DMS153 treated with DMSO at 0.1 percent for 48 hours (cell line): ENCODE results near the gene CYB5R2.

Experiments used
- DNase-seq: peaks from one replicate; lab custom pipeline; 2025; ENCODE audit not compliant: unreplicated experiment; lab: John Stamatoyannopoulos, UW

CYB5R2 gene

DNA sequence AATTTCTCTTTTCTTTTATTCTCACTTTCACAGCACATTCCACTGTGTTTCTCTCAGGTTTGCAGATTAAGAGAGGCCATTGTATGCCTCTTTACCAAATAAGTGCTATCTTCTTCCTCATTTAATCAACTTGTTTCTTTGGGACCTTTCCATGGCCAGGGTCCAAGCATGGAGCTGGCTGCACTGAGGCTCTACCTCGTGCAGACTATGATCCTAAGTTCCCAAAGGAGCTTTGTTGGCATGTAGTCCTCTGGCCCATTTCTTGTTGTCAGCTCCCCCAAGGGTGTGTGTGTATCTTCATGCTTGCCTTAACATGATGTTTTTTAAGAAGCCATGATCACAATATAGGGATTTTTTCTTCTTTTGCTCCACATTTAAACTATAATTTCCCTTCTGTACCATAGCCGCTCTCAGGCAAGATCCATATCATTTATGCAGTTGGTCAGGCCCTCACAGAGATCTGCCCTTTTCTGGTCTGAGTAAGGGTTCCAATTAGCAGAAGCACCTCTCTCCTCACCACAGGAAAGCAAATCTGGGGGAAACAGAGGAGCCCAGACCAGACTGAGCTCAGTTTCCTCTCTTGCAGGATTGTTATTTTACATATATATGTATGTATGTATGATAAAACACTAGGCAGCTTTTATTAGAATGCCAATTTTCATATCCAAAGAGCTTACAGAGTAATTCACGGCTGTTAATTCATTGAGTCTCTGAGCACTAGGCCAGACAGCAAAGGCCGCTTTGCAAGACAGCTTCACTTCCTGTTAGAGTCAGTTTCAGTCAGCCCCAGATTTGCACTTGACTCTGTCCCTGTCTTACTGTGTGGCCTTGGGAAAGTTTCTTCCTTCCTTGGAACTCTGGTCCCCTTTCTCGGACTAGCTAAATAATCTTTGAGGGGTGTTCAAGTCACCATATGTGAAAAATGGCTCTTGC lies 34.3 kb downstream of the CYB5R2 start:
- no peak for DNase-seq

DNA sequence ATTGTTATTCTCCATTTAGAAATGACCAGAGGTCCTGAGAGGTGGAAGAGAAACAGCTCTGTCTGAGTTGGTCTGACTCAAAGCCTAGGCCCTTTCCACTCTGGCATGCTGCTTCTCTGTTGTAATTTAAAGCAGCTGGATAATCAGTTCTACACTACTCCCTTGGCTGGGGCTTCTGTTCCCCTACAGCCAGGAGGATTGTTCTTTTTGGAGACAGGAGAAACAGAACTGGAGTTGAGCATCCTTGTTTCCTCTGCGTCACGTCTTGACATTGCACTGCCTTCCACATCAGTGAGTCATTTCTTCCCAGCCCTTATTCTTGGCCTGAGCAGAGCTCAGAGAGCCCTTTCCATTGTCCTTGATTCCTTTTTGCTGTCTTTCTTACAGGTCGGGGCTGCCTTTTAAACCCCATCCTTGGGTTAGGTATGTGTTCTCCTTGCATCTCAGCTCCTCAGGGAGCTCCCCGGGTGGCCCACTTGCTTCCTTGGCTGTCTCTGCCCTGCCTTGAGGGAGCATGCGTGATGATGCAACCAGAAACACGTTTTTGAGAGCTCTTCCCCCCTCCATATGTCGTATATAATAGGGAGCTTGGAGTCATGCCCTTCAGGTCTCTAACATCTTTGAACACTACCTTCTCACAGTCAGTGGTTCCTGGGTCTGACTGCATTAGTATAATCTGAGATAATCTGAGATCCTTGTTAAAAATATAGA lies 35.7 kb downstream of the CYB5R2 start:
- no peak for DNase-seq

DNA sequence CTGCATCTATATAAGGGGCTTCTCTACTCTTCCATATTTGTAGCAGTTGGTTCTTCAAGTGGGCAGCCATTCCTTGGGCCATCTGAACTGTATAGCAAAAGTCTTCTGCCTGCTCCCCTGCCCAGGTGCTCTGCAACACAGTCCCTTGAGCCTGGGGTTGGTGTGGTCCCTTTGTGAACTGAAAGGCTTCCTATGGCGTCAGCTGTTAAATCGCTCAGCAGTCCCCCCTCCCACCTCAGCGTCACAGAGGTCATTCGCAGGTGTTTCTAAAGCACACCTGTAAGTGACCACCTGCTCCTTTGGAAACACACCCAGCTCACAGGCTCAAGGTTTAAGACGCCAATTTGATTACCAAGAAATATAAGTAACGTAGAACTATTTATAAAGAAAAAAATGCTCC lies 37.0 kb downstream of the CYB5R2 start:
- no peak for DNase-seq

DNA sequence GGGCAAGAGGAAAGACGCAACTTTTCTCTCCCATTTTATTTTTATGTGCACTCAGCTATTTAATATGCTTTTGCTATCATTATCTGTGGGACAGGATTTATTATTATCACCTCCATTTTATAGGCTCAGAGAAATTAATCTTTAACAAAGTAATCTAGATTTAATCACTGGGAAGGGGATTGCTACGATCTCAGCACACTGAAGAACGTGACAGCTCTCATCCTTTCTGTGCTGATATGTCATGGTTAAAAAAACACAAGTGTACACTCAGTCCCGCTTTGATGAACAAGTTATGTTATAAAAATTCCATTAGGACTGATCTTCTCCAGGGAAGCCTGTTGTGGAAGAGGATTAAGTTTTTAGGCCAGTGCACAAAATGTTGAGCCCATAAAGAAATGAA lies 37.6 kb downstream of the CYB5R2 start:
- no peak for DNase-seq

DNA sequence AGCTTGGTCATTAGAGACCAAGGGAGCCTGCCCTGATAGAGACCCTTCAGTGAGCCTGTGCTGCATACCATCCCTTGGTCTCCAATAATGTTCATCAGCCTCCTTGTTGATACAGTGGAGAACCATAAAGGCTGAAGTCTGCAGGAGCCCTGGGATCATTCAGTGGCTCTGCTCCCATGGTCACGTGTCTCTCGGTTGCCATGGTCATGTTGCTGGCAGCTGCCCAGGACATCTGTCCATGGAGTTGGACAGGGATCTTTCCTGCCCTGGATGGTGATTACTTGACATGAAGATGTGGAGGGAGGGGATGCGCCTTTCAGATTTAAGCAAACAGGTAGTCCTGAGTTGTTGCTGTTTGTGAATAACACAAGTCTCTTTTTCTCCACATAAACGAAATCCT lies 38.2 kb downstream of the CYB5R2 start:
- DNase-seq, result no peak

DNA sequence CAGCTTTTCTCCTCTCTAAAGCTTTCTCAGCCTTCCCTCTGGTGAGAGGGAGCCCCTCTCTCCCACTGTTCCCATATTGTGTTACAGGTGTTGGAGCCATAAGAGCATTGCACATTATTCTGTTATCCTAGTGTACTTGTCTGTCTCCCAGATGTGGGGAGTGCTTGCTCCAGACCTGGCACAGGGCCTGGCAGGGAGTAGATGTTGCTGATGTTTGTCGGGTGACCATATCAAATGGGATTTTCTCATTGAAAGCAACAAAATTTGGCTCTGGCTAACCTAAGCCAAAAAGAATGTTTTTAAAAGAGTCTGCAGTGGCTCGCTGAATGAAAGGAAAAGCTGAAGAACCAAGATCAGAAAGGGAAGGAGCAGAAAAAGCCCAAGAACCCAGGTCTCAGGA lies 41.1 kb downstream of the CYB5R2 start:
- no peak for DNase-seq

DNA sequence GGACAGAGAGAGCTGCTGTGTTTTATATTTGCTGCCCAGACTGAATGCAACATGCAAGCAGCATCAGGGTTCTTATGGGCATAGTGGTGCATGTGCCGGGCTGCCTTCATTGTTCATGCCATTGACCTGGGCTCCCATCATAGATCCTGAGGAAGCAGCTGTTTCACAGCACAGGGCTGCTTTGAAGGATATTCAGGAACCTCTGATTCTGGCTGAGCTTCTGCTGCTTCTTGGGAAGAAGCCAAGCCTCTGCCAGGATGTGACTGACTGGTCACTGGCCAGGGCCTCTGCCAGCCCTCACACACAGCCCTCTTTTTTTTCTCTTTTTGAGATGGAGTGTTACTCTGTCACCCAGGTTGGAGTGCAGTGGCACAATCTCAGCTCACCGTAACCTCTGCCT lies 43.3 kb downstream of the CYB5R2 start:
- no peak for DNase-seq

DNA sequence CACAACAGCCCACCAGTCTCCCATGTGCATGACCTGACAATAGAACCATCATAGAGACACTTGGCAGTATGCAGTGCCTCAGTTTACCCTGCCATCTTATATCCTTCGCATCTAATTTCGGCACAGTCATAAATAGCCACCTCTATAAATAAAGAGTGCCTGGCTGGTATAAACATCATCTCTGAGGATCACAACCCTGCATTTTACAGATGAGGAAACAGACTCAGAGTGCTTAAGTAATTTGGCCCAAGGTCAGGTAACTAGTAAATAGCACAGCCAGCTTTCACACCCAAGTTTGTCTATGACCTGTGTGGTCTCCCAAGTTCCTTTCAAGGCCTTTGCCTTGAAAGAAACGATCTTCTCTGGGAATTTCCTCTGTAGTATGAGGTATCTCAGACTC lies 44.6 kb downstream of the CYB5R2 start:
- no peak for DNase-seq

DNA sequence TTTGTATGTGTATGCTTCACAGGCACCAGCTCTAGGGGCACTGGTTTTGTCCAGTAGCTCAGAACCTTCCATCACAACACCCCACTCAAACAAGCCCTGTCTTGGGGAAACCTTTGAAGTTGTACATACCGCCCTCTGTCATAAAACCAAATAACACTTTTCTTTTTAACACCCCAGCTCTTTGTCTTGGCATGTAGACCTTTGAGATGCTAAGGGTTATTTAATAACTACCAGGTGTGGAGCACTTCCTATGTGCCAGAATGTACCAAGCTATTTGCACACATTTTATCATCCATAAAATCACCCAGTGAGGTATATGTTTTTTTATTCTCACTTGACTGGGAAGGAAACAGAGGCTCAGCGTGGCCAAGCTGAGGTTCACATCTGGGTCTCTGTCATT lies 50.6 kb downstream of the CYB5R2 start:
- DNase-seq, result no peak

DNA sequence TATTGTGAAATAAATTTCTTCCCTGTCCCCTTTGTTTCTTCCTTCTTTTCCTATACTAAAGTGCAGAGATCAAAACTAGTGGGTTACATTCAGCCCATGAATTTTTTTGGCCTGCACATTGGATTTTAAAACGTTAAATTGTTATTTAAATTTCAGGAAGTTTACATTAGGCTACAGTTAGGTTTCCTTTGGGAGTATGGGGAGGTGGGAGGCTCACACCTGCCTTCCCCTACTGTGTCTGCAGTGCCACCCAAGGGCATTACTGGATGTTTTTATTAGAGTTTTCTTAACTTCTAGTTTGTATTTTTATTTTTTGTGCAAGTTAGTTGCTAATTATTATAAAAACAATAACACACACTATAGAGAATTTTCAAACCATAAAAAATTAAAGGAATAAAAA lies 51.7 kb downstream of the CYB5R2 start:
- DNase-seq, result no peak

DNA sequence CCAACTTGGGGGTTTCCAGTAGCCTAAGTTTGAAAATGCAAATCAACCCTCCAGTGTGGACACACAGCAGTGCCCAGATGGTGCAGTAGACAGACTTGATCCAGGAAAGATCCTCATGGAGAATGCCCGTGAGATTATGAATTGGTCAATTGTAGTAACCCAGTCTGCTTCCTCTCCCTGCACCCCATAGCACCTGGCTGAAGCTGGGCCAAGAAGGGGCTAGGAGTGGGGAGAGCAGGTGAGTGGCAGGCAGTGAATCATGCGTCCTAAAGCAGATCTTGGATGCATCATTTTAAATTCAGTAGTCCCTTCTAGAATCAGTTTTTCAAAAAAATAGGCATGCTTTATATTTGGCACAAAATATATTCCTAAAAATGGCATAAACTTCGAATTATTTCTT lies 52.2 kb downstream of the CYB5R2 start:
- no peak for DNase-seq

DNA sequence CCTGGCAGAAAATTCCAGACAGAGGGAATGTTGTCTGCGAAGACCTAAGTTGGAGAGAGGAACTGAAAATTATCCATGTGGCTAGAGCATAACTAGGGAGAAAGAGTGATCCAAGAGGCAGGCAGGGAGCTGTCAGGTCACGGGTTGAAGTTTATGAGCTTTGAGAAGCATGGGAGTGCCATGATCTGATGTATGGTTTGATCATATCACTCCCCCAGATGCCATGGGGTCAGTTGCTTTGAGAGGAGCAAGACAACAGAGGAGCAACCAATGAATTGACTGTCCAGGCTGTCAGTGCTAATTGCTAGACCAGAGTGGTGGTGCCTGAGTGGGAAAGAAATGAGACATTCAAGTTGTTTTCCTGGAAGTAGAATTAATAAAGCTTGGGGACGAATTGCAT lies 54.0 kb downstream of the CYB5R2 start:
- DNase-seq, result no peak

DNA sequence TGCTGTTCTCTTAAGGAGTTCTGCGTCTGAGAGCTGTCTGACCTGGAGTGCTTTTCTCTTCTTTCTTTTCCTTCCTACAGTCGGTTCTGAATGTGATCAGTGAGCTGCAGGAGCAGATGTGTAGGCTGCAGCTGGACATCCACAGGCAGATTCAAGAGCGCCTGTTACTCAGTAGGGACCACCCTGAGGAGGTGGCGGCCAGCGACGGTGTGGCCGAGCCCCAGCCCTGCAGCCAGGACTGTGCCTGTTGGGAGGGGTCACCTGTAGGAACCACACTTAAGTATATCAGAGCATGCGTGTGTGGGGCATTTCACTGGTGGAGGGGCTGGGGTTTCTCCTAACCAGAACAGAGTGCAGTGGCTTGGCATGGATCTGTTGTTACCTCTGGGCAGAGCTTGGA lies 56.3 kb downstream of the CYB5R2 start:
- no peak for DNase-seq
